HL-60 (cell line): ENCODE measurements around the gene CTAGE1.

Experiments used
- DNase-seq, 2 experiments: peaks; one replicate each; pipeline ENCODE4 v3.0.0-alpha.2; 2010 to 2020; ENCODE audit warnings: low read depth in 1 of 2, low spot score in 1 of 2
- H3K27ac ChIP-seq: fragments of 250-450 bp; sonication (Bioruptor Pico); replicated peaks from 2 replicates; pipeline ENCODE4 v1.5.1; 2020; ENCODE audit warnings: mild to moderate bottlenecking, moderate library complexity
- H3K27me3 ChIP-seq: fragments of 250-450 bp; sonication (Bioruptor Pico); 2 replicates; pipeline ENCODE4 v1.5.1; 2021; ENCODE audit warnings: mild to moderate bottlenecking, moderate library complexity; ENCODE audit not compliant: insufficient read depth, poor library complexity, severe bottlenecking
- H3K4me3 ChIP-seq: replicated peaks from 2 replicates; pipeline ENCODE4 v1.5.1; 2011; ENCODE audit warnings: mild to moderate bottlenecking, control low read depth, low read length; ENCODE audit not compliant: insufficient read depth
- GABPA ChIP-seq: IDR thresholded peaks from 2 replicates; pipeline ENCODE4 v1.6.1; 2012; ENCODE audit warnings: low read depth
- POLR2AphosphoS5 ChIP-seq: IDR thresholded peaks from 2 replicates; pipeline ENCODE4 v1.6.1; 2012; ENCODE audit warnings: low read depth
- SPI1 ChIP-seq: IDR thresholded peaks from 2 replicates; pipeline ENCODE4 v1.6.1; 2012; ENCODE audit warnings: low read depth, mild to moderate bottlenecking, borderline replicate concordance
- TF ChIP-seq, protein P1 (sequence below): IDR thresholded peaks from 2 replicates; pipeline ENCODE4 v1.6.1; 2012; ENCODE audit warnings: low read depth; ENCODE audit not compliant: insufficient replicate concordance
- TF ChIP-seq, protein P2 (sequence below): IDR thresholded peaks from one replicate; pipeline ENCODE4 v1.5.1; 2011; ENCODE audit warnings: low read length, control low read depth, inconsistent platforms; ENCODE audit not compliant: insufficient read depth

CTAGE1 gene

DNA sequence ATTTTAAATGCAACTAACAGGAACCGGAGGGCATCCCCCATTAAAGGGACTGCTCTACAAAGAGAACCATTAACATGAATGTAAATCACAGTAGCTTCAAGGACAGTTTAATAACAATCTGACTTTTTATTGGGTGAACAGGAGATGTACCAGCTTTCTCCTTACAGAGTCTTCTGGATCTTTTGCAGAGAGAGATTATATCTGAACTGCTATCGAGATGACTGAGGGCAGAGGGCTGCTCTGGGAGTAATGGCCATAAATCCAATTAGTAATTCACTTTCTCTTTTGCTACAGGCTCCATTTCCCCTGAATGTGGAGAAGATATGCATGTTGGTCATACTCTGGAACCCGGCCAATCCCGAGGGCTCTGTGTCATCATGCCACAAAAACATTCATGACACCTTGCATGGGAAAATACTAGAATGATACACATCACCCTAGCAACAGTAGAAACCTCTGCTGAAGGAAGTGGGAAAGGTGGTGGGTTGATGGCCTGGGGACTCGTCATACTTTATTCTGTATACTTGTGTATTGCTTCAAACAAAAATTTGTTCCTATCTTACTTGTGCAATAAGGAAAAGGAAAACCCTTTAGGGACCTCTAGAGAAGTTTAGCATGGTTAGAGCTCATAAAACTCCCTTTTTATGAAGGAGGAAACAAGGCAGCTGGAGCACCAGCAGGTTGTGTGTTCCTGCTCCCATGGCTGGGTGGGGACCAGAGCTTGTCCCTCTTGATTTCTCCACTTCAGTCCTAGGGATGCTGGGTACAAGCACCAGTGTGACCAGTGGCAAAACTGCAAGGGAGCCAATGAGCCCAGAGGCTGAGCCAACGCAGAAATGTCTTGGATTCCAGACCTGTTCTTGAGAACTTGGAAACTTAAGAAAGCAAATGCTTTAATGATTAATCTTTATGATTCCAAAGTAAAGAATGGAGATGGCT, 26.0 kb downstream of the CTAGE1 start:
- H3K27ac ChIP-seq: no peak overlapping the region
- H3K27me3 ChIP-seq: no peaks in the 10 kb centered on the region
- TF ChIP-seq SPI1 (no peak), GABPA (no peak), POLR2AphosphoS5 (no peak)
- TF ChIP-seq, protein P1, sequence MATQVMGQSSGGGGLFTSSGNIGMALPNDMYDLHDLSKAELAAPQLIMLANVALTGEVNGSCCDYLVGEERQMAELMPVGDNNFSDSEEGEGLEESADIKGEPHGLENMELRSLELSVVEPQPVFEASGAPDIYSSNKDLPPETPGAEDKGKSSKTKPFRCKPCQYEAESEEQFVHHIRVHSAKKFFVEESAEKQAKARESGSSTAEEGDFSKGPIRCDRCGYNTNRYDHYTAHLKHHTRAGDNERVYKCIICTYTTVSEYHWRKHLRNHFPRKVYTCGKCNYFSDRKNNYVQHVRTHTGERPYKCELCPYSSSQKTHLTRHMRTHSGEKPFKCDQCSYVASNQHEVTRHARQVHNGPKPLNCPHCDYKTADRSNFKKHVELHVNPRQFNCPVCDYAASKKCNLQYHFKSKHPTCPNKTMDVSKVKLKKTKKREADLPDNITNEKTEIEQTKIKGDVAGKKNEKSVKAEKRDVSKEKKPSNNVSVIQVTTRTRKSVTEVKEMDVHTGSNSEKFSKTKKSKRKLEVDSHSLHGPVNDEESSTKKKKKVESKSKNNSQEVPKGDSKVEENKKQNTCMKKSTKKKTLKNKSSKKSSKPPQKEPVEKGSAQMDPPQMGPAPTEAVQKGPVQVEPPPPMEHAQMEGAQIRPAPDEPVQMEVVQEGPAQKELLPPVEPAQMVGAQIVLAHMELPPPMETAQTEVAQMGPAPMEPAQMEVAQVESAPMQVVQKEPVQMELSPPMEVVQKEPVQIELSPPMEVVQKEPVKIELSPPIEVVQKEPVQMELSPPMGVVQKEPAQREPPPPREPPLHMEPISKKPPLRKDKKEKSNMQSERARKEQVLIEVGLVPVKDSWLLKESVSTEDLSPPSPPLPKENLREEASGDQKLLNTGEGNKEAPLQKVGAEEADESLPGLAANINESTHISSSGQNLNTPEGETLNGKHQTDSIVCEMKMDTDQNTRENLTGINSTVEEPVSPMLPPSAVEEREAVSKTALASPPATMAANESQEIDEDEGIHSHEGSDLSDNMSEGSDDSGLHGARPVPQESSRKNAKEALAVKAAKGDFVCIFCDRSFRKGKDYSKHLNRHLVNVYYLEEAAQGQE: no peak
- TF ChIP-seq, protein P2, sequence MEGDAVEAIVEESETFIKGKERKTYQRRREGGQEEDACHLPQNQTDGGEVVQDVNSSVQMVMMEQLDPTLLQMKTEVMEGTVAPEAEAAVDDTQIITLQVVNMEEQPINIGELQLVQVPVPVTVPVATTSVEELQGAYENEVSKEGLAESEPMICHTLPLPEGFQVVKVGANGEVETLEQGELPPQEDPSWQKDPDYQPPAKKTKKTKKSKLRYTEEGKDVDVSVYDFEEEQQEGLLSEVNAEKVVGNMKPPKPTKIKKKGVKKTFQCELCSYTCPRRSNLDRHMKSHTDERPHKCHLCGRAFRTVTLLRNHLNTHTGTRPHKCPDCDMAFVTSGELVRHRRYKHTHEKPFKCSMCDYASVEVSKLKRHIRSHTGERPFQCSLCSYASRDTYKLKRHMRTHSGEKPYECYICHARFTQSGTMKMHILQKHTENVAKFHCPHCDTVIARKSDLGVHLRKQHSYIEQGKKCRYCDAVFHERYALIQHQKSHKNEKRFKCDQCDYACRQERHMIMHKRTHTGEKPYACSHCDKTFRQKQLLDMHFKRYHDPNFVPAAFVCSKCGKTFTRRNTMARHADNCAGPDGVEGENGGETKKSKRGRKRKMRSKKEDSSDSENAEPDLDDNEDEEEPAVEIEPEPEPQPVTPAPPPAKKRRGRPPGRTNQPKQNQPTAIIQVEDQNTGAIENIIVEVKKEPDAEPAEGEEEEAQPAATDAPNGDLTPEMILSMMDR: no peak
- DNase-seq: no peak
- H3K4me3 ChIP-seq: no peak overlapping the region

DNA sequence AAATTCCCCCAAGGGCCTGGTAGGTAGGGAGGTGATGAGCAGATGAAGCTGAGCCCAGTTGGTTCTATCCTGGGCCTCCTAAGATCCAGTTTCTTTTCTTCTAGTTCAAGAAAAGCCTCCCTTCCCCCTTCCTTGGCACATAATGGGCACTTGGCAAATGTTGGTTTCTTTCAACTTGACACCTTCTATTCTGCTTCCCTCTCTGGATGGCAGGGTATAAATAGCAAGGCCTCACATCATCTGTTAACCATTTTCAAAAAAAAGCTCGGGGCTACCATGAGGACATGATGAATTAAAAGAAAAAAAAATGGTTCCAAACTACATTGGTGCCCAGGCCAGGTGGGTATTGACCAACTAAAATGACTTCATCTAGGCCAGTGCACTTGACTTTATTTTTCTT, 29.9 kb downstream of the CTAGE1 start:
- Histone ChIP-seq H3K27me3 (no peaks in the 10 kb centered on the region), H3K4me3 (no peak overlapping the region), H3K27ac (no peak overlapping the region)
- TF ChIP-seq, protein P2: no peak
- TF ChIP-seq, protein P1: no peak
- no peak for TF ChIP-seq SPI1
- DNase-seq: no peak

DNA sequence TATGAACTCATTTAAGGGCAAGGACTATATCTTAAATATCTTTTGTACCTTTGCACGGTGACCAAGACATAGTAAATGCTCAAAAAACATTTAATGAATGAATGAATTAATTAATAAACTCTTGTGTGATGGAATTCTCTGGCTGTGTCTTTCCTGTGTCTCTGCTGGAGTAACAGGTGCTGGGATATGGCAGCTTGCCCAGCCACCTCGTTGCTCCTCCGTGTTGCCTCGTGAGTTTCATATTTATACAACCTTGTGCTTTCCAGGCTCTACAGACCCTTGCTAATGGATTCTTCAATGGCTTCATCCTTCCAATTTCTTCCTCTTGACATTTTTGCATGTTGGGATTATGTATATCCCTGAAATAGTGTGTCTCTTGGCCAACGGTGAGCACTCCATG, 30.4 kb downstream of the CTAGE1 start:
- no peak overlapping the region for H3K4me3 ChIP-seq
- TF ChIP-seq, protein P2: no peak
- TF ChIP-seq GABPA (no peak), SPI1 (no peak)
- TF ChIP-seq, protein P1: no peak
- no peak overlapping the region for H3K27ac ChIP-seq
- no peaks in the 10 kb centered on the region for H3K27me3 ChIP-seq
- DNase-seq: no peak
